Sigmoid colon (tissue), 3 donors: Measurements from ENCODE around the gene PRUNE2.

ENCODE experiments used
- POLR2A ChIP-seq, 2 donors: fragments of 450-650 bp; IDR thresholded peaks; one replicate each; pipeline ENCODE4 v1.6.1; 2016; ENCODE audit warnings: antibody characterized with exemption in 2 of 2, mild to moderate bottlenecking in 2 of 2, moderate library complexity in 2 of 2
- TF ChIP-seq, protein P1 (sequence below), 4 experiments: fragments of 450-650 bp in 3 of 4; fragments of 200-600 bp in 1 of 4; IDR thresholded peaks; one replicate each; pipeline ENCODE4 v1.5.1; 2016 to 2019; ENCODE audit warnings: antibody characterized with exemption in 4 of 4, mild to moderate bottlenecking in 3 of 4, moderate library complexity in 2 of 4

DNA sequence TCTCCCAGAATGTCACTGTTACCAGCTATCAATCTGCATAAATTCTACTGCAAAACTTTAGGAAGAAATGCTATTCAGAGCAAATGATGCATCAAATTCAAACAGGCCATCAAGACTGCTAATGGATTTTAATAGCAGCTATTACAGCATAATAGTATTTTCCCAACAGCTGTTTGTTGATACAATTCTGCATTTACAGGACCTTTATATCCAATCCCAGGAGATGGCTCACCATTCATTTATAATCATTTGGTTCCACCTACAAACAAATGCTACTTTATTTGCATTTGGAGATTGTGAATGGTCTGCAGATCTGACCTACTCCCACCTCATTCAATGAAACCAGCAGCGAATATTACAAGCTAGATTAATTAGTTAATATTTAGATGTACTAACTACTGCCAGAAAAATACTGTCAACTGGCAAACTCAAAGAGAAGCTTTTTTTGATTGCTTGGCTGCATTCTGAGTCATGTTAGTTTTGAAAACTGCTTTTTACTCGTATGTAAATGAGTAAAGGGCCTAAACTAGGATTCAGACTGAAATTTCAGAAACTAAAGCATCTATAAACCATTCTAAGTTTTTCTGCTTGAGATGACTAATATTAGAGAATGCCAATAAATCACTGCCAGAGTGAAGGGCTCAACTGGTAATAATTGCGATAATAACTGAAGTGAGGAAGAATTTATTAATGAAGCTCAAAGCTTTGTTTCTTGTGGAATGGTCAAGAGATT is 148.8 kb downstream of the PRUNE2 start:
- TF ChIP-seq, protein P1, sequence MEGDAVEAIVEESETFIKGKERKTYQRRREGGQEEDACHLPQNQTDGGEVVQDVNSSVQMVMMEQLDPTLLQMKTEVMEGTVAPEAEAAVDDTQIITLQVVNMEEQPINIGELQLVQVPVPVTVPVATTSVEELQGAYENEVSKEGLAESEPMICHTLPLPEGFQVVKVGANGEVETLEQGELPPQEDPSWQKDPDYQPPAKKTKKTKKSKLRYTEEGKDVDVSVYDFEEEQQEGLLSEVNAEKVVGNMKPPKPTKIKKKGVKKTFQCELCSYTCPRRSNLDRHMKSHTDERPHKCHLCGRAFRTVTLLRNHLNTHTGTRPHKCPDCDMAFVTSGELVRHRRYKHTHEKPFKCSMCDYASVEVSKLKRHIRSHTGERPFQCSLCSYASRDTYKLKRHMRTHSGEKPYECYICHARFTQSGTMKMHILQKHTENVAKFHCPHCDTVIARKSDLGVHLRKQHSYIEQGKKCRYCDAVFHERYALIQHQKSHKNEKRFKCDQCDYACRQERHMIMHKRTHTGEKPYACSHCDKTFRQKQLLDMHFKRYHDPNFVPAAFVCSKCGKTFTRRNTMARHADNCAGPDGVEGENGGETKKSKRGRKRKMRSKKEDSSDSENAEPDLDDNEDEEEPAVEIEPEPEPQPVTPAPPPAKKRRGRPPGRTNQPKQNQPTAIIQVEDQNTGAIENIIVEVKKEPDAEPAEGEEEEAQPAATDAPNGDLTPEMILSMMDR (IDR thresholded peaks at IDR 0.05): no peak
- no peak for TF ChIP-seq POLR2A (IDR thresholded peaks at IDR 0.05)
